Measurements from ENCODE around the gene MTHFSD.

Gene MTHFSD

DNA sequence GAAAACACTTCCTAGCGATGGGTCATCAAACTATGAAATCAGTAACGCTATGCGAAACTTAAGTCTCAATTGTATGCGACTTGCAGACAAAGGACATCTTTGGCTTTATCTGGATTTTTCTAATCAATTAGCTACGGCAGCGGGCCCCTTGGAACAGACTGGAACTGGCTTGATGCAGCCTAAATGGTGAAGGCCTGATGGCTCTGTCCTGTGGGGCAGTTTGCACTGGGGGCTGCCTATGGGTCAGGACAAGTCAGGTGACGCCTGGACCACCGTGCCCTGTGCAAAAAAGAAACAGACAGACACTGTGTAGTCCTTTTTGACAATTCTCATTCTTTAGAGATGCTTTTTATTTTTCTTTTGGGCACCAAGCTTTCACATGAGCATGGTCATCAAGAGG lies 22.0 kb downstream of the MTHFSD start:
- TF ChIP-seq, protein P1, sequence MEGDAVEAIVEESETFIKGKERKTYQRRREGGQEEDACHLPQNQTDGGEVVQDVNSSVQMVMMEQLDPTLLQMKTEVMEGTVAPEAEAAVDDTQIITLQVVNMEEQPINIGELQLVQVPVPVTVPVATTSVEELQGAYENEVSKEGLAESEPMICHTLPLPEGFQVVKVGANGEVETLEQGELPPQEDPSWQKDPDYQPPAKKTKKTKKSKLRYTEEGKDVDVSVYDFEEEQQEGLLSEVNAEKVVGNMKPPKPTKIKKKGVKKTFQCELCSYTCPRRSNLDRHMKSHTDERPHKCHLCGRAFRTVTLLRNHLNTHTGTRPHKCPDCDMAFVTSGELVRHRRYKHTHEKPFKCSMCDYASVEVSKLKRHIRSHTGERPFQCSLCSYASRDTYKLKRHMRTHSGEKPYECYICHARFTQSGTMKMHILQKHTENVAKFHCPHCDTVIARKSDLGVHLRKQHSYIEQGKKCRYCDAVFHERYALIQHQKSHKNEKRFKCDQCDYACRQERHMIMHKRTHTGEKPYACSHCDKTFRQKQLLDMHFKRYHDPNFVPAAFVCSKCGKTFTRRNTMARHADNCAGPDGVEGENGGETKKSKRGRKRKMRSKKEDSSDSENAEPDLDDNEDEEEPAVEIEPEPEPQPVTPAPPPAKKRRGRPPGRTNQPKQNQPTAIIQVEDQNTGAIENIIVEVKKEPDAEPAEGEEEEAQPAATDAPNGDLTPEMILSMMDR (IDR thresholded peaks at IDR 0.05; ENCODE audit: insufficient read depth, low read depth, low read length, missing control alignments), result no peak
- DNase-seq (ENCODE audit: low read depth), result no peak
- H3K4me3 ChIP-seq (ENCODE audit: low read length), result no peak overlapping the region

DNA sequence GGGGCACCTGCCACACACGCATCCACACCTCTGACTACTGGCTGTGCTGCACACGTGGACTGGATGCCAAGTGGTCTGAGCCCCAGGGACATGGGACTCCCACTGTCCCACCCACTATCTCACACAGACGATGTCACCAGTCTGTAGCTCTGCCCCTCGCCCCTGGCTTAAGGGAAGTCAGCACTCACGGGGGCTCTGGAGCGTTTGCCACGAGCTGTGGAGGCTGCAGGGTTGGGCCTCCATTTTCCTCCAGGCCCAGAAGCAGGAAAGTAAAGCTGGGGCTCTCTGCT lies 22.6 kb downstream of the MTHFSD start:
- TF ChIP-seq, protein P1 (IDR thresholded peaks at IDR 0.05; ENCODE audit: insufficient read depth, low read depth, low read length, missing control alignments), result no peak
- DNase-seq (ENCODE audit: low read depth), result no peak
- H3K4me3 ChIP-seq (ENCODE audit: low read length), result no peak overlapping the region

DNA sequence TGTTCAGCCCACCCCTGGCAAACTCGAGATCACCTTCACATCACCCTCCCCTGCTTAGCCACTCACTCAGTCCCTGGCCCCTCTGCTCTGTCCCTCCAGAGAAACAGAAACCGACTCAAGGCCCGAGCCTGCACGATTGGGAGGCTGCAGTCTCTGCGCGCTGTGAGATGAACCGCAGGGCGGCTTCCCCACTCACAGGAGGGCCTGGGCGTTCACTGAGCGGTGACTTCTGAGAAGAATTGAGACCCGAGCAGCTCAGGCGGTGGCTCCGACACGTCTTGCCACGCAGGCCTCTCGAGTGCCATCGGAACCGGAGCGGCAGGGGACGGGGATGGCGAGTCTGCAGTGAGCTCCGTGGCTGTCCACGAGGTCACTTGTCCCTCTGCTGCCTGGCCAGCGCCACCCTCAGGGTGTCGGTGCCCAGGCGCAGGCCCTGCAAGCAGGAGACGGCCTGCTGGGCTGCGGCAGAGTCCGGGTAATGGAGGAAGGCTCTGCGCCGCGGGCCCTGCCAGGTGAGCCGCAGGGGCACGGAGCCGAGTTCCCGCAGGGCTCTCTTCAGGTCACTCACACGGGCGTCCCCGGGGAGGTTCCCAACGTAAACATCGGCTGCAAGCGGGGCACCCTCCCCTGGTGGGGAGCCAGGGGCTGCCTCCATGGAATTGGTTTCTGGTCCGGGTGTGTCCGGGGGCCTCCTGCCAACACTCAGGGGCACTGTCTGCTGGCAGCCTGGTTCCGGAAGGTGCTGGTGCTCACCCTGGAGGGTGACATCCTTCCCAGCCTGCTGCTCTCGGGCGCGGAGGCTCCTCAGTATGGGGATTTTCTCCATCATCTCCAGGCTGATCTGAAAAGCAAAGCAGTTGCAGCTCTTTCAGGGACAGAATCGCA lies 23.2 kb downstream of the MTHFSD start:
- no peak for DNase-seq (ENCODE audit: low read depth)
- TF ChIP-seq, protein P1 (IDR thresholded peaks at IDR 0.05; ENCODE audit: insufficient read depth, low read depth, low read length, missing control alignments), result no peak
- H3K4me3 ChIP-seq (ENCODE audit: low read length), result no peak overlapping the region

DNA sequence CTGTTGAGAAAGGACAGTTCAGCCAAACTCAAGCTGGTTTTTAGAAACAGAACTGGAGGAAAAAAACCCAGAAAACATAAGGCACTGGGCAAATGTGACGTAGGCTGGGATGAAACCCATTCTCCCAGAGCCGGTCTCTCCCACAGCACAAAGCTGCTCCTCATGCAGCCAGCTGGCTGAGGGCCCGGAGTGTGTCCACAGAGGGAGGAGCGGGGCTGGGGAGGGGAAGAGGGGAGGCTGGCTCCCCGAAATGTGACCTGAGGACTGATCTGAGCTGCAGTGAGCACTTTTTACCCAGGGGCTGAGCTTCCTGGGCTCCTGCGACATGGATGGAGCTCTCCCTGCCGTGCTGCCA lies 23.9 kb downstream of the MTHFSD start:
- TF ChIP-seq, protein P1 (IDR thresholded peaks at IDR 0.05; ENCODE audit: insufficient read depth, low read depth, low read length, missing control alignments), result no peak
- DNase-seq (ENCODE audit: low read depth), result no peak

DNA sequence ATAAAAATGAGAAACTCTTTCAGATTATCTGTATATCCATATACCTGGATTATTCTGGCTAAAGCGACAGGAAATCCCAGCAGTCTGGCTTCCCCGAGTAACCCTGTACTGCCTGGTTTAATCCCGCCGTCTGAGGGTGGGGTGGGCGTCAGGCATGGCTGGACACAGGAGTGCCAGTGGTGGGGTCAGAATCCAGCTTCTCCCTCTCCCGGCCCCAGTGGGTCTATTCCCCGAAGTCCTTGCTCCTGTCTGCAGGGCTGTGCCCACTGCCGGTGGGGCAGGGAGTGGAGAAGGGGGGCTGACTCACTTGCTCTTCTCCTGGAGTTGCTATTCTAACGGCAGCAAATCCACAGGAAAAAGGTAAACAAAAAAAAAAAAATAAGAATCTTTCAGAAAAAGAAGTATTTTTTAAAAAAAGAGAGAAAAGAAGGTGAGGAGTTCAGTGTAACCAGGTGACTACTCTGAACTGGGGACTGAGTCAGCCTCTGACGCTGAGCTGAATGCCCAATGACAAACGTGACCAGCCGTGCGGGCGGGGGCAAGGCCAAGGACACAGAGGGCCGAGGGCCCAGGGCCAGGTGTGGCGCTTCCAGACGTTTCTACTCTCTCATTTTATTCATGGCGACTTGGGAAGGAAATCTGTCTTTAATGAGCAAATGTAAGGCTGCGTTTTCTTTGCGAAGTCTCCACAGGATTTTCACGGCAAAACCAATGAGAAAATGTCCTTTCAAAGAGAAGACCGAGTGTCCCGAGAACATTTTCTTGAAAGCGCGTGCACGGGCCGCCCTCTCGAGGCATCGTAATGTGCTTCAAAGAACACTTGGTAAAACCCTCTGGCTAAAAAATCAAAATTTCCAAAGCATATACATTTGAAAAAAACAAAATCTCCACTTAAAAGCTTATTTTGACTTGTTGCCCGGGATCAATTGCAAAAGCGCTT lies 24.5 kb downstream of the MTHFSD start:
- TF ChIP-seq, protein P1 (IDR thresholded peaks at IDR 0.05; ENCODE audit: insufficient read depth, low read depth, low read length, missing control alignments), result no peak
- DNase-seq (ENCODE audit: low read depth), result no peak
- no peak overlapping the region for H3K4me3 ChIP-seq (ENCODE audit: low read length)

More for the DNA sequence above, 23.9 kb downstream of the MTHFSD start:
- H3K4me3 ChIP-seq (ENCODE audit: low read length), result no peak overlapping the region

DNA sequence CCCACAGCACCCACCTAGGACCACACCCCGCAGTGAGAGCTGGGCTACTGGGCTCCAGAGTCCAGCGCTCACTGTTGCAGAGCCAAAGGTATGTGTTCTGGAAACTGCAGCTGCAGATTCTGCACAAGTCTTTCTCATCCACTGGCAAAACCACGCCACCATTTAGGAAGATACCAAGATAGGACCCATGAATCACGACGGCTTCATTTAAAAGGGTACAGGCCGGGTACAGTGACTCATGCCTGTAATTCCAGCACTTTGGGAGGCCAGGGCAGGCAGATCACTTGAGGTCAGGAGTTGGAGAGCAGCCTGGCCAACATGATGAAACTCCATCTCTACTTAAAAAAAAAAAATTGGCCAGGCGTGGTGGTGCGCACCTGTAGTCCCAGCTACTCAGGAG lies 25.9 kb downstream of the MTHFSD start:
- no peak for DNase-seq (ENCODE audit: low read depth)
- TF ChIP-seq, protein P1 (IDR thresholded peaks at IDR 0.05; ENCODE audit: insufficient read depth, low read depth, low read length, missing control alignments), result no peak
- H3K4me3 ChIP-seq (ENCODE audit: low read length), result no peak overlapping the region
